Measurements from ENCODE around the gene SLC9C1.

The SLC9C1 gene

DNA sequence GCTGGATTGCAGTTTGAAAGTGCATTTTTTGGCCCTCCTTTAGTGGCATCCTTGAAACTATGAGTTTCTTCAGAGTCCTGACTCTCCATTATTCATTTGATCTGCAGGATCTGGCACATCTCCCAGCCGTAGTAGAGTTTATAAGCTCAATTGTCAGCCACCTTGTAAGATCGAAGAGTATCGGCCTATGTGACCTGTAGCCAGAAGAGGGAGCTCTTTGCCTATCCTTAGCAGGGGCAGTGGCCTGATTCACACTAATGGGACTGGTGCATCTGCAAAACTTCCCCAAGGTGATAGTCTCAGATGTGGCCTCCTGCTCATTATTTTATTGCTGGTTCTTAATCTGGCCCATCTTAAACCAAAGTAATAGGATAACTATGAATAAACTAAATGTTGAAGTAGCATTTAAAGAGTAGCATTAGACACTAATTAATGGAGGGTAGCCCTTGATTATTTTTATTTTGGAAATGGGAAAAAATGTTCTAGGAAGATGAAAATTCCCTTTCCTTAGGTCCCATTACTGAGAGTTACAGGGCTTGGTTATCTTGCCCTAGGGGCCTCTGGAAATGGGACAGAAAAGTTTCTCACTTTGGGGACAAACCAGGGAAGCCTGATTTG, 182.1 kb downstream of the SLC9C1 start:
- no peak for DNase-seq (ENCODE audit: low read depth)

GRCh38 chr3:112109322-112109721, 184.7 kb downstream of the SLC9C1 start:
- no peak for DNase-seq (ENCODE audit: low read depth)

DNA sequence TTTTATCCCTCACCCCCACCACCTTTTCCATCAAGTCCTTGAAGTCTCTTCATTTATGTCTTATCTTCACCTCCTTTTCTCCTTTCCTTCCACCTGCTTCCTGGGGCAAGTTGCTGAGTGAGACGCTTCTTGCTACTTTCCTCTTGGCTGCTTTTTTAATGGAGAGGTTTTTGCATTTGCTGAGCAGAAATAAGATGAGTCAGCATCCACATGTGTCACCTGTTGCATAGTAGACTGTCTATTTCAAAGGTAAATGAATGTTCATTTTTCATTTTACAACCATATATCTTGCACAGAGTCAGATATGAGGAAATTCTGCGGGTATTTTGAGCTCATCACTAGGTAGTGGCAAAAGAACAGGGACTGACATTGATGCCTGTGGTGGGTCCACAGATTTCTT, 189.2 kb downstream of the SLC9C1 start:
- no peak for DNase-seq (ENCODE audit: low read depth)

DNA sequence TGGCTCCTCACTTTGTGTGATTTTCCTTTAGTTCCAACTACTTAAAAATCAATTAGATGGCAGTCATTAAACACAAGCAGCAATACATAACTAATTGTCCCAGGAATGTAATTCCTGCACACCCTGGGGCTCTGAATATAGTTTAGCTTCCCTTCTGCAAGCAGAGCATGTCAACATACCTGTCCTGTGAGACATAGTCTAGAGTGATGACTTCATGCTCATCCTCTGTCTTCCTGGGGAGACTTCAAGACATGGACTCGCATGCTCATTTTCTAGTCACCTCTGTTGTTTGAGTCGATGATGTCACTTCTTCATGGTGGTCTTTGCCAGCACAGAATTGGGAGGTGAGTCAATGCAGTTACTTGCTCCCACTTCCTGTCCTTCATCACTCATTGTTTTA, 192.1 kb downstream of the SLC9C1 start:
- no peak for DNase-seq (ENCODE audit: low read depth)

DNA sequence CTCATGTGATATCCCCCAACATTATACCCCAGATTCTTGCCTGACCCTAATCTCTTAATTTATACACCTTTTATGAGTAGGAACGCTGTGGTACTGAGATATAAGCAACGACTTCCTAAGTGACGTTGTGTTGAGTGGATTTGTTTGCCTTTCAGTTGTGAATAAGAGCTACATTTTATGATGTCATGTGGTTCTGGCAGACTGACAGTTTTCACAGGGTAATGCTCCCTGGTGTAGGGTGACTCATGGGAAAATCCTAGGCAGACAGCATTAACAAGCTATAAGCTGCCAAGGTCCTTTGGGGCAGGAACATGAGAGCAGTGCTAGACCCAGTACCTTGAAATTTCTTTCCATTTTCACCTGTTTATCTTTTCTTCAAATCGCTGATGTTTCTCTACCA, 196.6 kb downstream of the SLC9C1 start:
- no peak for DNase-seq (ENCODE audit: low read depth)

- DNase-seq (ENCODE audit: low read depth): no peak
Observed at GRCh38 chr3:112096176-112096575, 197.8 kb downstream of the SLC9C1 start.

- no peak for DNase-seq (ENCODE audit: low read depth)
Observed at GRCh38 chr3:112095731-112096130, 198.3 kb downstream of the SLC9C1 start.

- DNase-seq (ENCODE audit: low read depth): no peak
Observed at GRCh38 chr3:112093180-112093522, 200.9 kb downstream of the SLC9C1 start.

DNA sequence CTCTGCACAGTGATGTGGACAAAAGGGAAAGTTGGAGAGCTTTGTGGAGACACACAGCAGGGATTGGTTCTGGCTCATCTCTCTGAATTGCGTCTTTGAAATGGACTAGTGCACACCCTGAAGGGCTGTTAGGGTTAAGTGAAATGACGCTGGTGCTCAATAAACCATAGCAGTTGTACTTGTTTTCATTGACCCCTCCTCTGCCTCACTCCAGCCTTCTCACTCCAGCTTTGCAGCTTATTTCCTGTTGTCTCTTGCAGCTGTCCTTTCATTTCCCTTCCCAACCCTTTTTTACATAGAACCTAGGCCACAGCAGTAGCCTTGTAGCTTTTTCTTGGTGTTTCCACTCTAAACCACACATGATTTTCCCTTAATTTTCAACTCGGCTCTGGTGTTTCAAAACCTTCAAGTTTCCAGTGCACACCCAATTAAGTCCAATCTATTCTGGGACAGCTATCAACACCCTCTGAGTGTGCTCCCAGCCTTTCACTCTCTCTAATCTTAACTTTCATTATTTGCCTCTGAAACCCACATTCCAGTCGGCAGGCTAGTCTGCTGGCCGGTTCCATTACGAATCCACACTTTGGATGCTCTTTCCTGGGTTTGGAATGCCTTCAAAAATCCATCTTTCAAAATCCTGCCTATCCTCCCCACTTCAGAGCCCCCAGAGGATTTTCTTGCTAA, 201.4 kb downstream of the SLC9C1 start:
- DNase-seq (ENCODE audit: low read depth): no peak

- DNase-seq (ENCODE audit: low read depth): no peak
Observed at GRCh38 chr3:112090887-112091586, 203.0 kb downstream of the SLC9C1 start.
